Ovary (tissue), 9 donors: ENCODE data around the gene DENND5A. TPM values are rescaled to one million over a fixed set of nuclear protein-coding genes. Genes with fewer than 3 reads are reported as not detected.
"Not testable (repeated sequence)": the region's sequence is repeated elsewhere in the genome, so short reads cannot be mapped to it uniquely, and the experiment has no call there.

Source experiments
- DNase-seq, 5 donors: peaks; one replicate each; pipeline ENCODE4 v3.0.0-alpha.2; 2019 to 2020
- H3K27ac ChIP-seq, 2 donors: fragments of 200-600 bp; one replicate each; pipeline versions ENCODE4 v1.5.1 to v1.8.0; 2019 to 2022
- H3K27me3 ChIP-seq: fragments of 200-600 bp; one replicate; pipeline ENCODE4 v1.8.0; 2022
- H3K36me3 ChIP-seq: fragments of 200-600 bp; sonication (generic); one replicate; pipeline ENCODE4 v1.5.1; 2019
- H3K4me1 ChIP-seq: one replicate; pipeline ENCODE4 v1.8.1; 2013; ENCODE audit warnings: mild to moderate bottlenecking, moderate library complexity; ENCODE audit not compliant: insufficient read depth
- H3K4me3 ChIP-seq: fragments of 200-600 bp; sonication (generic); one replicate; pipeline ENCODE4 v1.5.1; 2017
- H3K9me3 ChIP-seq, 2 donors: fragments of 200-600 bp in 1 of 2; sonication (generic) in 1 of 2; one replicate each; pipeline versions ENCODE4 v1.5.1 to v1.8.1; 2013 to 2019; ENCODE audit warnings: mild to moderate bottlenecking in 1 of 2, moderate library complexity in 1 of 2
- EP300 ChIP-seq: sonication (generic); formaldehyde crosslinking; IDR thresholded peaks from one replicate; pipeline ENCODE4 v1.6.1; 2017; ENCODE audit warnings: antibody characterized with exemption
- POLR2A ChIP-seq: fragments of 450-650 bp; IDR thresholded peaks from one replicate; pipeline ENCODE4 v1.6.1; 2017; ENCODE audit warnings: antibody characterized with exemption, mild to moderate bottlenecking, moderate library complexity
- WGBS, 3 donors: extraction: QIAGEN DNeasy Blood & Tissue Kit in 1 of 3; methylation state at CpG; one replicate each; pipeline versions ENCODE4 v1.1.5 to v1.1.7; 2013 to 2017; 5-methylcytosine and 5-hydroxymethylcytosine counted together
- intact Hi-C, 4 donors: fragments of 100-400 bp; cut with DNase I; formaldehyde crosslinking; loops; one replicate each; pipeline versions ENCODE4 v1.11.0 to v1.15.1; 2022 to 2023
- polyA plus RNA-seq, 2 donors: library from polyadenylated mRNA; stranded (reverse); fragments of 200-250 nt in 1 of 2; fragments of 350-450 nt in 1 of 2; fragmentation: Illumina TruSeq in 1 of 2; extraction: RNeasy Lipid Tissue Mini Kit (QIAGEN cat#74804) in 1 of 2; gene quantifications; one replicate each; pipeline ENCODE4 v1.2.3, GENCODE V29; 2013 to 2014
- total RNA-seq, 7 donors: library from RNA; depleted of rRNA in 2 of 7; stranded (reverse); fragments of >200 nt in 2 of 7; fragmentation: NEBNext Ultra II Directional in 3 of 7; extraction: Animal tissue kit (Norgen Biotek cat#: 25700) in 3 of 7; gene quantifications; one replicate each; pipeline versions ENCODE4 v1.1.0 to v1.2.4, GENCODE V29; 2016 to 2023
- TF ChIP-seq, protein P1 (sequence below), 3 donors: fragments of 450-650 bp in 2 of 3; fragments of 200-600 bp in 1 of 3; IDR thresholded peaks; one replicate each; pipeline versions ENCODE4 v1.5.1 to v1.8.0; 2016 to 2022; ENCODE audit warnings: antibody characterized with exemption in 3 of 3, mild to moderate bottlenecking in 1 of 3
- donor health status: DM: no; HTN: no; CAD: no; lungs with moderate emphysema.
- donor health status: DM: no; HTN: no; CAD: no.
- donor health status: Bipolar disorder and iron deficiency.
- donor health status: DM: yes; HTN: yes; CAD: no.
- donor health status: DM: no; HTN: no; CAD: no.
- donor health status: DM: yes; HTN: yes; CAD: no.

The DENND5A gene
- total and polyA plus RNA-seq, 9 donors: 44.2 to 122 (median 66.6) TPM

DNA sequence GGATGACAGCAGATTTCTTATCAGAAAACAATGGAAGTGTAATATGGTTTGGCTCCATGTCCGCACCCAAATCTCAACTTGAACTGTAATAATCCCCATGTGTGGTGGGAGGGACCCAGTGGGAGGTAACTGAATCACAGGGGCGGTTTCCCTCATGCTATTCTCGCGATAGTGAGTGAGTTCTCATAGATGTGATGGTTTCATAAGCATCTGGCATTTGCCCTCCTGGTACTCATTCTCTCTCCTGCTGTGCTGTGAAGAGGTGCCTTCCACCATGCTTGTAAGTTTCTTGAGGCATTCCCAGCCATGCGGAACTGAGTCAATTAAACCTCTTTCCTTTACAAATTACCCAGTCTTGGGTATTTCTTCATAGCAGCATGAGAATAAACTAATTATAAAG lies 92.8 kb downstream of the DENND5A start:
- TF ChIP-seq POLR2A (no peak), EP300 (no peak)
- TF ChIP-seq, protein P1, sequence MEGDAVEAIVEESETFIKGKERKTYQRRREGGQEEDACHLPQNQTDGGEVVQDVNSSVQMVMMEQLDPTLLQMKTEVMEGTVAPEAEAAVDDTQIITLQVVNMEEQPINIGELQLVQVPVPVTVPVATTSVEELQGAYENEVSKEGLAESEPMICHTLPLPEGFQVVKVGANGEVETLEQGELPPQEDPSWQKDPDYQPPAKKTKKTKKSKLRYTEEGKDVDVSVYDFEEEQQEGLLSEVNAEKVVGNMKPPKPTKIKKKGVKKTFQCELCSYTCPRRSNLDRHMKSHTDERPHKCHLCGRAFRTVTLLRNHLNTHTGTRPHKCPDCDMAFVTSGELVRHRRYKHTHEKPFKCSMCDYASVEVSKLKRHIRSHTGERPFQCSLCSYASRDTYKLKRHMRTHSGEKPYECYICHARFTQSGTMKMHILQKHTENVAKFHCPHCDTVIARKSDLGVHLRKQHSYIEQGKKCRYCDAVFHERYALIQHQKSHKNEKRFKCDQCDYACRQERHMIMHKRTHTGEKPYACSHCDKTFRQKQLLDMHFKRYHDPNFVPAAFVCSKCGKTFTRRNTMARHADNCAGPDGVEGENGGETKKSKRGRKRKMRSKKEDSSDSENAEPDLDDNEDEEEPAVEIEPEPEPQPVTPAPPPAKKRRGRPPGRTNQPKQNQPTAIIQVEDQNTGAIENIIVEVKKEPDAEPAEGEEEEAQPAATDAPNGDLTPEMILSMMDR (IDR thresholded peaks at IDR 0.05): no peak
- WGBS, 3 donors: 93 to 97% (median 94%) methylated on average over 5 of the region's 5 CpGs
- Histone ChIP-seq H3K27me3 (no peaks in the 10 kb centered on the region), H3K36me3 (no peaks in the 10 kb centered on the region), H3K4me3 (no peak overlapping the region), H3K4me1 (no peaks in the 10 kb centered on the region), H3K9me3 (no peaks in the 10 kb centered on the region), H3K27ac (no peak overlapping the region)
- DNase-seq: no peak
- intact Hi-C loops: no loop called here

DNA sequence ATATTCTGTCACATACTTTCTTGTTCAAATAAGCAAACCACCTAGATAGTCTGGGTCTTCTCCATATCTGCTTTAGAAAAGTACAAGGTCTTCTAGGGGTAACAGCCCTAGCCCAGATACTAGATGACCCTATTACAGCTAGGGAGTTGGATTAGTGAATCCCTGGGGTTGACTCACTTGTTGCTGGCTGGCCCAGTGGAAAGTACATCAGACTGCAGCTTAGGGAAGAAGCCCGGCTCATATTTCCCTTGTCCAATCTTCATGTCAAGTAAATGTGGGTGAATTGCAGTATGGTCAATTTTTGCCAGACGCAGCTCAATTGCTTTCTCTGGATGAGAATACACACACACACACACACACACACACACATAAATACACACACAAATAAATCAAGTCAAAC lies 94.7 kb downstream of the DENND5A start:
- no peaks in the 10 kb centered on the region for H3K36me3 ChIP-seq
- intact Hi-C loops: no loop called here
- 78 to 93% (median 90%) methylated on average over 2 of the region's 2 CpGs for WGBS, 3 donors
- no peak for TF ChIP-seq POLR2A
- TF ChIP-seq, protein P1 (IDR thresholded peaks at IDR 0.05): no peak
- no peak overlapping the region for H3K4me3 ChIP-seq
- H3K27ac ChIP-seq: no peak overlapping the region
- no peaks in the 10 kb centered on the region for H3K4me1 ChIP-seq
- no peaks in the 10 kb centered on the region for H3K9me3 ChIP-seq
- no peaks in the 10 kb centered on the region for H3K27me3 ChIP-seq
- DNase-seq: no peak

DNA sequence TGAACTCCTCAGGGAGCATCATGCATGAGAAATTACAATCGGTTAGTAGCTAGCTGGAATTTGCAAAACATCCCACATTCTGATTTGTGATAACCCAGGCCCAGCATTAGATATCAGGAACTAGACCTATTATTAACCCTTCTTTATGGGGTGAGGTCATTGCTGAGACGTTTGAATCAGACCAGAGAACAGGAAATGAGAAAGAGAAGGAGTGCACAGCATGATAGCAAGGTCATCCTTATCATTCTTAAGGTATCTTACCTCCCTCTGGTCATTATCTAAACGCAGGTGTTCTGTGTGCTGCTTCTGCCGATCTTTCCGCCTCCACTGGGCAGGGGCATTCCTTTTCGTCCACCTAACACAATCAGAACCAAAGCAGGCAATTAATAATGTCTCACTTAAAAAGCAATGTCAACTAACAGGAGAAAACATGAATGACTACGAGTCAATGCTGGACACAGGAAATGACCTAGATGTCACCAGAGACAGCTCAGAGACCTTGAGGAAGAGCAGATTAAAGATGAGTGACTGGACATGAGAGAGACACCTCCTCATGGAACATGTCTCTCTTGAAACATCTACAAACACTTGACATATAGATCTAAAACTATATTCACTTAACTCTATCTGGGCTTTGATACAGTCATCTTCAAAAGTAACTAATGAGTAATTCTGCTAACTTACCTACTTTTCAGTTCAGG lies 95.4 kb downstream of the DENND5A start:
- TF ChIP-seq POLR2A (no peak), EP300 (no peak)
- TF ChIP-seq, protein P1 (IDR thresholded peaks at IDR 0.05): no peak
- 42 to 57% (median 51%) methylated on average over 7 of the region's 7 CpGs for WGBS, 3 donors
- Histone ChIP-seq H3K9me3 (no peaks in the 10 kb centered on the region), H3K27me3 (no peaks in the 10 kb centered on the region), H3K36me3 (no peaks in the 10 kb centered on the region), H3K4me3 (no peak overlapping the region), H3K4me1 (no peaks in the 10 kb centered on the region), H3K27ac (no peak overlapping the region)
- intact Hi-C loops: no loop called here
- no peak for DNase-seq

DNA sequence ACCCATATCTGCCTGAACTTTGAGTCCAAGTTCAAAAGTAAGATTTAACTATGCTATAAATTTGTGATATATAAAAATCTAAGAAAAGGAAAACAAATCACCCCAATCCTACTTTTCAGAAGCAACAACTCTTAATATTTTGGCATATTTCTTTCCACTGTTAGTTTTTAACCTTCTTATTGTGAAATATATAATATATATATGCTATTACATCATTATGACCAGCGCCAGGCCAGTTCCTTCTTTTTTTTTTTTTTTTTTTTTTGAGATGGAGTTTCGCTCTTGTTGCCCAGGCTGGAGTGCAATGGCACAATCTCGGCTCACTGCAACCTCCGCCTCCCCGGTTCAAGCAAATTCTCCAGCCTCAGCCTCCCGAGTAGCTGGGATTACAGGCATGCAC lies 103.2 kb downstream of the DENND5A start:
- WGBS, 3 donors: 94 to 98% (median 96%) methylated on average over 6 of the region's 6 CpGs
- H3K4me1 ChIP-seq, H3K36me3 ChIP-seq, DNase-seq, H3K4me3 ChIP-seq, H3K27me3 ChIP-seq, intact Hi-C loops, H3K9me3 ChIP-seq, H3K27ac ChIP-seq: not testable (repeated sequence)

DNA sequence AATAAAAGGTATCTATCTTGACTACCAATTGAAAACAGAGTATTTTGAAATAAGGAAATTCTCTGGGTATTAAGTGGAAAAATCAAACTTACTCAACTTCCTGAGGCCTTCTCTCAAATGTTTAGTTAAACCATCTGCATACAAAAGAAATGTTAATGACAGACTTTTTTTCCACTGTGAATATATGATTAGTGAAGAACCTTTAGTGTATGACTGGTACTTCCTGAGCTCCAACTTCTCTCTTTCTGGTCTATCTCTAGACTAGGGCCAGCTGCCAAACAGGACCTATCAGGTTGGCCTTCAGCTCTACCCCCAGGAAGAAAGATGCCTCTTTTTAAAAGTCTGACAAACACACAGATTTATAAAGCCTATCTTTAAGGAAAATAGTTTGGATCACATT lies 105.0 kb downstream of the DENND5A start:
- intact Hi-C loops: no loop called here
- H3K27me3 ChIP-seq: no peaks in the 10 kb centered on the region
- no peak for TF ChIP-seq POLR2A
- no peak for TF ChIP-seq EP300
- TF ChIP-seq, protein P1 (IDR thresholded peaks at IDR 0.05): no peak
- H3K9me3 ChIP-seq: no peaks in the 10 kb centered on the region
- no peak overlapping the region for H3K27ac ChIP-seq
- H3K36me3 ChIP-seq: no peaks in the 10 kb centered on the region
- H3K4me3 ChIP-seq: no peak overlapping the region
- DNase-seq: no peak
- no peaks in the 10 kb centered on the region for H3K4me1 ChIP-seq
